RWPE1 (cell line): ENCODE results near the gene PER2.
A peak's percentile ranks its signal among the peaks of the same experiment; 100 is the strongest.

Source experiments
- CTCF ChIA-PET: fragments of 350-600 bp; sonication (Branson Sonifier 250); formaldehyde crosslinking; extraction: SDS; loops from one replicate; lab custom pipeline; 2021; lab: Yijun Ruan, JAX
- POLR2A ChIA-PET: fragments of 400-600 bp; formaldehyde crosslinking; extraction: SDS; loops from one replicate; lab custom pipeline; 2020; ENCODE audit warnings: antibody characterized with exemption; ENCODE audit not compliant: low non-redundant PET; lab: Yijun Ruan, JAX
- DNase-seq: peaks from one replicate; pipeline ENCODE4 v3.0.0; 2012; ENCODE audit warnings: low spot score
- H3K27ac ChIP-seq: fragments of 450-650 bp; 2 replicates; pipeline ENCODE4 v1.5.1; 2017
- CTCF ChIP-seq: fragments of 450-650 bp; conservative IDR thresholded peaks from 2 replicates; pipeline ENCODE4 v1.5.1; 2017; ENCODE audit warnings: low read depth, mild to moderate bottlenecking

The PER2 gene

GRCh38 chr2:238290091-238290509 is 1.7 kb upstream of the PER2 start:
- POLR2A ChIA-PET: no interaction called here
- TF ChIP-seq CTCF: no peak
- peak; percentile 93 for DNase-seq
- H3K27ac ChIP-seq: peak overlapping the region; percentile 97
- CTCF ChIA-PET: interaction anchor here (0.6 to 0.8 kb wide), 2 partner anchors 15 to 79 kb away, joined by 3 to 4 read pairs; no protein-coding TSS in a partner anchor

GRCh38 chr2:238289574-238289973 is 1.2 kb upstream of the PER2 start:
- no peak for DNase-seq
- ChIA-PET POLR2A (no interaction called here), CTCF (interaction anchor here (0.6 kb wide), 1 partner anchor 79 kb away, joined by 3 read pairs; no protein-coding TSS in a partner anchor)

GRCh38 chr2:238288650-238289573 is 502 bp upstream of the PER2 start:
- CTCF ChIA-PET: interaction anchor here (0.6 to 1.0 kb wide), 2 partner anchors 16 to 448 kb away, joined by 3 to 5 read pairs; no protein-coding TSS in a partner anchor
- POLR2A ChIA-PET: no interaction called here
- peak overlapping the region; percentile 97 for H3K27ac ChIP-seq
- TF ChIP-seq CTCF: no peak; the same call in 1 of the 2 replicates
- peak; percentile 91 for DNase-seq

More at GRCh38 chr2:238289574-238289973, 1.2 kb upstream of the PER2 start:
- peak overlapping the region; percentile 97 for H3K27ac ChIP-seq
- TF ChIP-seq CTCF: no peak

- DNase-seq: no peak
- POLR2A ChIA-PET: no interaction called here
- H3K27ac ChIP-seq: peak overlapping the region; percentile 97
- TF ChIP-seq CTCF: no peak
- CTCF ChIA-PET: interaction anchor here (1.1 kb wide), 1 partner anchor 15 kb away, joined by 4 read pairs; no protein-coding TSS in a partner anchor
These were observed 1.2 kb downstream of the PER2 start for GRCh38 chr2:238286987-238287736.

GRCh38 chr2:238286551-238286950 is 1.9 kb downstream of the PER2 start:
- peak; percentile 46 for DNase-seq
- CTCF ChIA-PET: interaction anchor here (0.6 to 1.1 kb wide), 2 partner anchors 16 to 685 kb away, joined by 3 to 4 read pairs; no protein-coding TSS in a partner anchor
- no peak for TF ChIP-seq CTCF
- H3K27ac ChIP-seq: peak overlapping the region; percentile 97
- POLR2A ChIA-PET: no interaction called here

GRCh38 chr2:238286095-238286494 is 2.3 kb downstream of the PER2 start:
- CTCF ChIA-PET: interaction anchor here (0.6 kb wide), 1 partner anchor 686 kb away, joined by 3 read pairs; no protein-coding TSS in a partner anchor

More at GRCh38 chr2:238286095-238286494, 2.3 kb downstream of the PER2 start:
- POLR2A ChIA-PET: no interaction called here
- no peak for TF ChIP-seq CTCF
- peak overlapping the region; percentile 97 for H3K27ac ChIP-seq
- no peak for DNase-seq
